CD4-positive, alpha-beta memory T cell (primary cell): Measurements from ENCODE around the gene GATAD2B. TPM values are rescaled to one million over a fixed set of nuclear protein-coding genes. Genes with fewer than 3 reads are reported as not detected.

ENCODE experiments used
- CTCF ChIA-PET: fragments of 350-600 bp; sonication (Branson Sonifier 250); formaldehyde crosslinking; loops from one replicate; lab custom pipeline; 2021; ENCODE audit warnings: inconsistent platforms; ENCODE audit not compliant: partially characterized antibody; lab: Charles Lee
- POLR2A ChIA-PET: fragments of 350-600 bp; sonication (Branson Sonifier 250); formaldehyde crosslinking; loops from one replicate; lab custom pipeline; 2021; ENCODE audit not compliant: partially characterized antibody; lab: Charles Lee
- DNase-seq, 5 donors: peaks; one replicate each; pipeline versions ENCODE4 v3.0.0 to v3.0.0-alpha.2; 2020 to 2022; ENCODE audit warnings: mixed read lengths in 1 of 5
- H3K27ac ChIP-seq: one replicate; pipeline ENCODE4 v1.7.0; 2013; ENCODE audit warnings: low read depth, low read length
- H3K27me3 ChIP-seq: 2 replicates; pipeline ENCODE4 v1.7.0; 2013; ENCODE audit warnings: mild to moderate bottlenecking, low read length, moderate library complexity; ENCODE audit not compliant: insufficient read depth
- H3K36me3 ChIP-seq: 2 replicates; pipeline ENCODE4 v1.7.0; 2013; ENCODE audit warnings: mild to moderate bottlenecking, low read length, moderate library complexity; ENCODE audit not compliant: insufficient read depth
- H3K4me1 ChIP-seq: 2 replicates; pipeline ENCODE4 v1.7.0; 2013; ENCODE audit warnings: mild to moderate bottlenecking, low read length, moderate library complexity; ENCODE audit not compliant: insufficient read depth
- H3K4me3 ChIP-seq, 2 donors: one replicate each; pipeline ENCODE4 v1.7.0; 2013; ENCODE audit warnings: low read length in 2 of 2, mild to moderate bottlenecking in 1 of 2
- H3K9me3 ChIP-seq, 2 donors: one replicate each; pipeline ENCODE4 v1.7.0; 2013; ENCODE audit warnings: low read length in 2 of 2, control low read depth in 1 of 2; ENCODE audit not compliant: control insufficient read depth in 1 of 2
- H3K27ac Mint-ChIP-seq, 7 donors: one replicate each; pipeline ENCODE4 v1.8.0; 2020 to 2021; ENCODE audit warnings: mixed read lengths in 7 of 7, mild to moderate bottlenecking in 6 of 7, inconsistent platforms in 3 of 7, moderate library complexity in 3 of 7
- H3K27me3 Mint-ChIP-seq, 2 donors: one replicate each; pipeline ENCODE4 v1.8.0; 2020 to 2021; ENCODE audit warnings: mixed read lengths in 2 of 2
- H3K36me3 Mint-ChIP-seq, 2 donors: one replicate each; pipeline ENCODE4 v1.8.0; 2020 to 2021; ENCODE audit warnings: mixed read lengths in 2 of 2, inconsistent platforms in 1 of 2, mild to moderate bottlenecking in 1 of 2
- H3K4me1 Mint-ChIP-seq, 4 donors: one replicate each; pipeline ENCODE4 v1.8.0; 2020 to 2021; ENCODE audit warnings: mixed read lengths in 4 of 4, mild to moderate bottlenecking in 1 of 4
- H3K4me3 Mint-ChIP-seq, 8 donors: one replicate each; pipeline ENCODE4 v1.8.0; 2020 to 2021; ENCODE audit warnings: mixed read lengths in 8 of 8, mild to moderate bottlenecking in 7 of 8, moderate library complexity in 6 of 8, inconsistent platforms in 3 of 8
- H3K9me3 Mint-ChIP-seq, 8 donors: one replicate each; pipeline ENCODE4 v1.8.0; 2020 to 2021; ENCODE audit warnings: mixed read lengths in 8 of 8, mild to moderate bottlenecking in 5 of 8, inconsistent platforms in 3 of 8, moderate library complexity in 1 of 8
- intact Hi-C: fragments of 100-400 bp; cut with micrococcal nuclease; formaldehyde crosslinking; loops from one replicate; pipeline ENCODE4 v1.15.1; 2023
- polyA plus RNA-seq, 2 donors: library from polyadenylated mRNA; unstranded; fragments of 300-500 nt; fragmentation: Illumina TruSeq; gene quantifications; one replicate each; pipeline ENCODE4 v1.2.3, GENCODE V29; 2021
- total RNA-seq, 2 experiments: library from RNA; stranded (reverse); gene quantifications; one replicate each; pipeline ENCODE4 v1.2.3, GENCODE V29; 2021

Gene GATAD2B
- total RNA-seq: 100 to 1,000 TPM in 1 of 2 experiments, 10 to 100 TPM in 1; 97.0 to 104 TPM
- 1 to 10 TPM; 1.8 to 5.7 TPM for polyA plus RNA-seq

- ChIA-PET POLR2A (interaction anchor here (0.5 to 16.4 kb wide), 34 partner anchors 10 to 413 kb away, joined by 3 to 298 read pairs (median 4); partner anchors contain the start of genes CREB3L4, CRTC2, DENND4B and JTB), CTCF (interaction anchor here (1.1 to 8.1 kb wide), 9 partner anchors 11 to 127 kb away, joined by 3 to 69 read pairs (median 4); partner anchors contain the start of genes CREB3L4, DENND4B, JTB and SLC39A1)
- Mint-ChIP-seq H3K27ac (peak within 1 kb of the TSS; percentile 96 to 99 (median 97)), H3K4me3 (peak within 1 kb of the TSS; percentile 94 to 97 (median 95)), H3K9me3 (peaks cover 0 to 3% (median 0%) of the 10 kb centered on the region in 8 donors), H3K4me1 (peaks cover 34 to 55% (median 43%) of the 10 kb centered on the region in 4 donors), H3K27me3 (no peaks in the 10 kb centered on the region), H3K36me3 (peaks cover 0 to 21% of the 10 kb centered on the region in 2 donors)
- Histone ChIP-seq H3K9me3 (no peaks in the 10 kb centered on the region), H3K27me3 (no peaks in the 10 kb centered on the region), H3K4me3 (peak within 1 kb of the TSS; percentile 80 to 99), H3K4me1 (peaks cover 44% of the 10 kb centered on the region), H3K36me3 (no peaks in the 10 kb centered on the region), H3K27ac (peak within 1 kb of the TSS; percentile 97)
- peak; percentile 99 to 100 (median 100) for DNase-seq
- intact Hi-C loops: loop anchor here (1.0 to 5.0 kb wide), 11 partner anchors 22 to 404 kb away; partner anchors contain the start of genes ATP8B2, CREB3L4, CRTC2 and HAX1
Measured at GRCh38 chr1:153922972-153923925, at the start of gene GATAD2B. TSS of gene GATAD2B (minus strand) at chr1:153922972. CDS start at chr1:153828347, 94,625 bp downstream.

GRCh38 chr1:153970346-153970745, 47.6 kb upstream of the GATAD2B start:
- Mint-ChIP-seq H3K4me3 (no peak overlapping the region), H3K9me3 (no peaks in the 10 kb centered on the region), H3K36me3 (peaks cover 9 to 24% of the 10 kb centered on the region in 2 donors), H3K27me3 (no peaks in the 10 kb centered on the region), H3K4me1 (peaks cover 19 to 59% (median 35%) of the 10 kb centered on the region in 4 donors), H3K27ac (peak overlapping the region in 4 of 7 donors; percentile 41 to 76 (median 54))
- Histone ChIP-seq H3K4me3 (no peak overlapping the region), H3K27me3 (no peaks in the 10 kb centered on the region), H3K36me3 (peaks cover 22% of the 10 kb centered on the region), H3K4me1 (peaks cover 29% of the 10 kb centered on the region), H3K27ac (no peak overlapping the region), H3K9me3 (no peaks in the 10 kb centered on the region)
- ChIA-PET CTCF (interaction anchor here (0.7 kb wide), 2 partner anchors 17 to 27 kb away, joined by 4 read pairs; no protein-coding TSS in a partner anchor), POLR2A (interaction anchor here (0.9 to 1.2 kb wide), 2 partner anchors 14 to 189 kb away, joined by 3 read pairs; no protein-coding TSS in a partner anchor)
- DNase-seq: no peak
- intact Hi-C loops: no loop called here

GRCh38 chr1:153968972-153969371, 46.2 kb upstream of the GATAD2B start:
- ChIA-PET POLR2A (interaction anchor here (4.0 to 5.1 kb wide), 5 partner anchors 8 to 47 kb away, joined by 56 to 148 read pairs (median 93); partner anchors contain the start of genes CRTC2, DENND4B, GATAD2B and JTB), CTCF (interaction anchor here (2.1 to 8.4 kb wide), 4 partner anchors 11 to 23 kb away, joined by 7 to 70 read pairs (median 26); partner anchors contain the start of genes CRTC2, DENND4B and RAB13)
- H3K4me1 ChIP-seq: peaks cover 36% of the 10 kb centered on the region
- no peaks in the 10 kb centered on the region for H3K27me3 ChIP-seq
- peak overlapping the region; percentile 73 to 96 (median 85) for H3K27ac Mint-ChIP-seq
- intact Hi-C loops: no loop called here
- H3K4me1 Mint-ChIP-seq: peaks cover 19 to 54% (median 37%) of the 10 kb centered on the region in 4 donors
- H3K36me3 ChIP-seq: peaks cover 14% of the 10 kb centered on the region
- H3K36me3 Mint-ChIP-seq: peaks cover under 1 to 14% of the 10 kb centered on the region in 2 donors
- H3K4me3 ChIP-seq: no peak overlapping the region
- no peaks in the 10 kb centered on the region for H3K27me3 Mint-ChIP-seq
- no peak for DNase-seq
- no peak overlapping the region for H3K27ac ChIP-seq
- no peaks in the 10 kb centered on the region for H3K9me3 Mint-ChIP-seq
- H3K9me3 ChIP-seq: no peaks in the 10 kb centered on the region
- peak overlapping the region in 1 of 8 donors; percentile 72 for H3K4me3 Mint-ChIP-seq

- Mint-ChIP-seq H3K27me3 (no peaks in the 10 kb centered on the region), H3K36me3 (peaks cover 0 to 14% of the 10 kb centered on the region in 2 donors), H3K4me1 (peaks cover 24 to 58% (median 42%) of the 10 kb centered on the region in 4 donors), H3K27ac (peak overlapping the region; percentile 29 to 99 (median 96)), H3K9me3 (no peaks in the 10 kb centered on the region), H3K4me3 (peak overlapping the region in 5 of 8 donors; percentile 15 to 93 (median 43))
- peaks cover 8% of the 10 kb centered on the region for H3K36me3 ChIP-seq
- intact Hi-C loops: no loop called here
- peaks cover 39% of the 10 kb centered on the region for H3K4me1 ChIP-seq
- H3K27ac ChIP-seq: peak overlapping the region; percentile 89
- ChIA-PET POLR2A (interaction anchor here (1.2 to 5.1 kb wide), 11 partner anchors 8 to 304 kb away, joined by 3 to 148 read pairs (median 11); partner anchors contain the start of genes CRTC2, DENND4B, GATAD2B and HAX1), CTCF (interaction anchor here (0.5 to 8.4 kb wide), 9 partner anchors 8 to 308 kb away, joined by 3 to 70 read pairs (median 7); partner anchors contain the start of genes CRTC2, DENND4B, JTB and RAB13)
- H3K27me3 ChIP-seq: no peaks in the 10 kb centered on the region
- no peak overlapping the region for H3K4me3 ChIP-seq
- no peaks in the 10 kb centered on the region for H3K9me3 ChIP-seq
- no peak for DNase-seq
Measured at GRCh38 chr1:153968408-153968807, 45.6 kb upstream of the GATAD2B start.

DNA sequence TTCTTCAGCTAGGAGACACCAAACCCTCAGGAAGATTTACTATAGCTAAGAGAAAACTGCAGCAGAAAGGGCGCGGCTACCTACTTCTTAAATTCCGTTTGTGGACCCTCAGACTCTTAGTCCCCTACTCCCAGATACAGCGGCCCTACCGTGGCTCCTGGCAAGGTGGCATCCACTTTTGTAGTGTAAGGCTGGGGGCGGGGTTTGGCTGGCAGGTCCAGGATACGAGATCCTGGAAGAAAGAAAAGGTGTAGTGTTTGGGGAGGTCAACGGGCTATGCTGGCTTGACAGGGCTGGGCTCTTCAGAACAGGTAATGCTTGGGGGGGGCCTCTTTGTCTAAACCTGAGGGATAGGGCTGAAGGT, 45.2 kb upstream of the GATAD2B start:
- Histone ChIP-seq H3K36me3 (peaks cover 4% of the 10 kb centered on the region), H3K9me3 (no peaks in the 10 kb centered on the region), H3K4me3 (peak overlapping the region in 1 of 2 donors; percentile 66), H3K4me1 (peaks cover 39% of the 10 kb centered on the region), H3K27ac (peak overlapping the region; percentile 89), H3K27me3 (no peaks in the 10 kb centered on the region)
- ChIA-PET CTCF (interaction anchor here (0.5 to 8.4 kb wide), 13 partner anchors 8 to 308 kb away, joined by 3 to 70 read pairs (median 6); partner anchors contain the start of genes CRTC2, DENND4B, GATAD2B and JTB), POLR2A (interaction anchor here (1.0 to 5.1 kb wide), 17 partner anchors 9 to 305 kb away, joined by 3 to 148 read pairs (median 7); partner anchors contain the start of genes CRTC2, DENND4B, GATAD2B and HAX1)
- Mint-ChIP-seq H3K9me3 (no peaks in the 10 kb centered on the region), H3K36me3 (peaks cover 0 to 11% of the 10 kb centered on the region in 2 donors), H3K27me3 (no peaks in the 10 kb centered on the region), H3K4me3 (peak overlapping the region; percentile 86 to 97 (median 92)), H3K4me1 (peaks cover 24 to 60% (median 45%) of the 10 kb centered on the region in 4 donors), H3K27ac (peak overlapping the region; percentile 95 to 99 (median 96))
- intact Hi-C loops: loop anchor here (1.0 kb wide), 4 partner anchors 9 to 45 kb away; partner anchors contain the start of genes CRTC2, DENND4B and JTB
- no peak for DNase-seq
